ENCODE results near the gene KNDC1. TPM values are rescaled to one million over a fixed set of nuclear protein-coding genes. Genes with fewer than 3 reads are reported as not detected.
A peak's percentile ranks its signal among the peaks of the same experiment; 100 is the strongest.

KNDC1 gene
- total and polyA plus RNA-seq, 2 experiments from 2014 or later, result 10.8 to 33.9 TPM

DNA sequence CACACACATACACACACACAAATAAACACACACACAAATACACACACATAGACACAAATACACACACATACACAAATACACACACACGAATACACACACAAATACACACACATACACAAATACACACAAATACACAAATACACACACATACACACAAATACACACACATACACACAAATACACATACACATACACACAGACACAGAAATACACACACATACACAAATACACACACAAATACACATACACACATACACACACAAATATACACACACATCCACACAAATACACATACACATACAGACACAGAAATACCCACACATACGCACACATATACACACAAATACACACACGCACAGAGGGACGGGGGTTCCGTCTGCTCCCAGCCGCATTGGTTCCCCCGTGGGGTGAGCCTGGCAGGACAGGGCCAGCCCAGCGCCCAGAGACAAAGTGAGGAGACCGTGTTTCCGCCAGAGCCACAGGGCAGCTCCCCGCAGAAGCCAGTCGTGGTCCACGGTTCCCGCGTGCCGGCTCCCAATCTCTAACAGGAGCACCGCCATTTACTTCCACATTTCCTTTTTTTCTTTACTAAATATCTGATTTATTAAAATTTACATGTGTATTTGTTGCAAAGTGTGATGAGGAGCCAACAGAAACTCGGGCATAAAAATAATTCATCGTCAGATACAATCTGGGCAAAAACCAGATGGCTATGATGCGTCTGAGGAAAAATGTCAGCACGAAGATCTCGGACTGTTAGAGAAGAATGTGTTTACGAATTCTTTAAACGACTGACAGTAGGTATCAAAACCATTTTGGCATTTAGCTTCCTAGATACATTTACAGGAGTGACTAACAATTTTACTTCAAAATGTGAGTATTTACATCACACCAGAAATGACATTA is 3.1 kb upstream of the KNDC1 start:
- Histone ChIP-seq H3K36me3 (no peaks in the 10 kb centered on the region), H3K27ac (no peak overlapping the region), H3K4me3 (no peak overlapping the region), H3K4me1 (ENCODE audit: low read depth) (peaks cover 8% of the 10 kb centered on the region), H3K27me3 (no peaks in the 10 kb centered on the region), H3K9me3 (ENCODE audit: low read depth) (no peaks in the 10 kb centered on the region)
- no peak for DNase-seq (ENCODE audit: low read depth in 1 of 2, low spot score in 1 of 2)
- no peak for TF ChIP-seq CTCF (IDR thresholded peaks at IDR 0.05; ENCODE audit: low read depth, low read length)

GRCh38 chr10:133157662-133158436 is 2.2 kb upstream of the KNDC1 start:
- no peak overlapping the region for H3K27ac ChIP-seq
- H3K4me1 ChIP-seq (ENCODE audit: low read depth), result peaks cover 8% of the 10 kb centered on the region
- no peaks in the 10 kb centered on the region for H3K9me3 ChIP-seq (ENCODE audit: low read depth)
- H3K4me3 ChIP-seq, result no peak overlapping the region
- no peaks in the 10 kb centered on the region for H3K36me3 ChIP-seq
- no peaks in the 10 kb centered on the region for H3K27me3 ChIP-seq
- no peak for TF ChIP-seq CTCF (IDR thresholded peaks at IDR 0.05; ENCODE audit: low read depth, low read length)
- DNase-seq (ENCODE audit: low read depth in 1 of 2, low spot score in 1 of 2), result no peak

DNA sequence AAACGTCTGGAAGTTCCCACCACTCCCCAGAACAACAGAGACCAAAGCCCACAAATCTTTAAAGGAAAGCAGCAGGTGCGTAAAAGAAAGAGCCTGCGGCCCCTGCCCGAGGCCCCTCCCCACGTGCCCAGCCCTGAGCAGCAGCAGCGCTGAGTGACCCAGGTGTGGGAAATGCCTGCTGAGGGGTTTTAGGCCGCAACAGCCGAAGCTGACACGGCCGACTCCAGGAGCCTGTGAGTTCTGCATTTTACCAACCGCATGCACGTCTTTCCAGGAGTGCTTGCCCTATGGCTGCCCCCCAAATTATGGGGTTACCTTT is 1.6 kb upstream of the KNDC1 start:
- H3K4me1 ChIP-seq (ENCODE audit: low read depth), result peaks cover 8% of the 10 kb centered on the region
- H3K4me3 ChIP-seq, result no peak overlapping the region
- H3K27ac ChIP-seq, result no peak overlapping the region
- TF ChIP-seq CTCF (IDR thresholded peaks at IDR 0.05; ENCODE audit: low read depth, low read length), result no peak
- DNase-seq (ENCODE audit: low read depth in 1 of 2, low spot score in 1 of 2), result no peak
- H3K9me3 ChIP-seq (ENCODE audit: low read depth), result no peaks in the 10 kb centered on the region
- H3K36me3 ChIP-seq, result no peaks in the 10 kb centered on the region
- no peaks in the 10 kb centered on the region for H3K27me3 ChIP-seq

GRCh38 chr10:133158756-133159610 is 1.0 kb upstream of the KNDC1 start:
- no peak for TF ChIP-seq CTCF (IDR thresholded peaks at IDR 0.05; ENCODE audit: low read depth, low read length)
- H3K27ac ChIP-seq, result peak overlapping the region; percentile 49
- no peaks in the 10 kb centered on the region for H3K27me3 ChIP-seq
- H3K36me3 ChIP-seq, result no peaks in the 10 kb centered on the region
- peak; percentile 26 to 65 for DNase-seq (ENCODE audit: low read depth in 1 of 2, low spot score in 1 of 2)
- peaks cover 8% of the 10 kb centered on the region for H3K4me1 ChIP-seq (ENCODE audit: low read depth)
- no peaks in the 10 kb centered on the region for H3K9me3 ChIP-seq (ENCODE audit: low read depth)
- no peak overlapping the region for H3K4me3 ChIP-seq

DNA sequence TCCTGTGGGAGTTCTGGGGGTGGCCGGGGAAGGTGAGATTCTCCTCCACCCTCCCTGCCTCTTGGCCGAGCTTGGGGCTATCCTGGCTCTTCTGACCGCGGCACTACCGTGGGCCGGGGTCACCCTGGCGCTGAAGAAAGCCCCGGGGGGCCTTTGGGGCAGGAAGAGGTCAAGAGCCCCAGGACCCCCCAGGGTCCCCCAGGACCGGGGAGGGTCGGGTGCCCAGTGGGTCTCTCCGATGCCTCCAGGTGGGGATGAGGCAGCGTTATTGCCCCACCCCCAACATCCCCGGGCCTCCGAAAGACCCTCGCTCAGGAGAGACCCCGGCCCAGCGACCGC is 439 bp upstream of the KNDC1 start:
- H3K27me3 ChIP-seq, result no peaks in the 10 kb centered on the region

More for the DNA sequence above, 439 bp upstream of the KNDC1 start:
- DNase-seq (ENCODE audit: low read depth in 1 of 2, low spot score in 1 of 2), result no peak
- TF ChIP-seq CTCF (IDR thresholded peaks at IDR 0.05; ENCODE audit: low read depth, low read length), result no peak
- Histone ChIP-seq H3K4me3 (peak overlapping the region; percentile 63), H3K4me1 (ENCODE audit: low read depth) (peaks cover 8% of the 10 kb centered on the region), H3K9me3 (ENCODE audit: low read depth) (no peaks in the 10 kb centered on the region), H3K27ac (peak overlapping the region; percentile 49), H3K36me3 (no peaks in the 10 kb centered on the region)
